Renal cortex interstitium (tissue), 3 donors: ENCODE results near the gene TRA2B. TPM values are rescaled to one million over a fixed set of nuclear protein-coding genes. Genes with fewer than 3 reads are reported as not detected.

Experiments
- polyA plus RNA-seq, 3 donors: library from polyadenylated mRNA; unstranded; fragments of 120-200 nt; gene quantifications; one replicate each; pipeline ENCODE4 v1.2.1, GENCODE V29; 2013; ENCODE audit not compliant: insufficient read length in 3 of 3

Gene TRA2B
- polyA plus RNA-seq, 3 donors: 256 to 317 (median 293) TPM

Other genes starting within 250 kb of the TRA2B start
- gene IGF2BP2, start 113.0 kb downstream of the TRA2B start, polyA plus RNA-seq: 100 to 1,000 TPM; 102 to 117 (median 105) TPM
- gene ETV5, start 171.1 kb upstream of the TRA2B start, polyA plus RNA-seq: 10 to 100 TPM; 30.2 to 34.2 (median 30.7) TPM